H1 (cell line): ENCODE results near the gene CAMKK2. TPM values are rescaled to one million over a fixed set of nuclear protein-coding genes. Genes with fewer than 3 reads are reported as not detected.

ENCODE experiments used
- CTCF ChIA-PET: fragments of 300-600 bp; sonication (Branson Sonifier 250); formaldehyde crosslinking; loops from one replicate; lab custom pipeline; 2021; ENCODE audit not compliant: partially characterized antibody; lab: Charles Lee
- POLR2A ChIA-PET: fragments of 300-600 bp; sonication (Branson Sonifier 250); formaldehyde crosslinking; loops from one replicate; lab custom pipeline; 2021; ENCODE audit warnings: inconsistent platforms; ENCODE audit not compliant: partially characterized antibody; lab: Charles Lee
- DNase-seq, 2 experiments: peaks; one replicate each; pipeline versions ENCODE4 v3.0.0 to v3.0.0-alpha.2; 2010 to 2022; ENCODE audit warnings: low spot score in 2 of 2, low read depth in 1 of 2, mixed read lengths in 1 of 2
- FAIRE-seq: peaks from 2 replicates; lab custom pipeline; 2011; peaks lifted over from hg19 to GRCh38; lab: Jason Lieb, UNC
- H2AFZ ChIP-seq: 2 replicates; pipeline ENCODE4 v1.8.1; 2012; ENCODE audit warnings: low read length, inconsistent platforms
- H2AK5ac ChIP-seq: 2 replicates; pipeline ENCODE4 v1.6.1; 2013; ENCODE audit warnings: low read depth, low read length
- H2BK120ac ChIP-seq: replicated peaks from 2 replicates; pipeline ENCODE3; 2013; ENCODE audit warnings: low read depth, low read length, inconsistent platforms
- H2BK12ac ChIP-seq: 2 replicates; pipeline ENCODE4 v1.6.1; 2013; ENCODE audit warnings: low read depth, low read length
- H2BK15ac ChIP-seq: 2 replicates; pipeline ENCODE4 v1.6.1; 2013; ENCODE audit warnings: low read length
- H2BK20ac ChIP-seq: 2 replicates; pipeline ENCODE4 v1.6.1; 2013; ENCODE audit warnings: low read length
- H2BK5ac ChIP-seq: 2 replicates; pipeline ENCODE4 v1.6.1; 2013; ENCODE audit warnings: low read depth, low read length
- H3K14ac ChIP-seq: 2 replicates; pipeline ENCODE4 v1.6.1; 2013; ENCODE audit warnings: inconsistent platforms; ENCODE audit not compliant: insufficient read length
- H3K18ac ChIP-seq: 2 replicates; pipeline ENCODE4 v1.6.1; 2013; ENCODE audit warnings: low read length; ENCODE audit errors: extremely low read depth
- H3K23ac ChIP-seq: 2 replicates; pipeline ENCODE4 v1.6.1; 2013; ENCODE audit warnings: inconsistent platforms; ENCODE audit not compliant: insufficient read length
- H3K23me2 ChIP-seq: 2 replicates; pipeline ENCODE4 v1.6.1; 2013; ENCODE audit warnings: low read depth, low read length
- H3K27ac ChIP-seq: 2 replicates; pipeline ENCODE4 v1.6.1; 2011; ENCODE audit warnings: low read depth, low read length, inconsistent platforms
- H3K27me3 ChIP-seq, 4 experiments: replicated peaks in 1 of 4; 1 replicate in 1 of 4; 2 replicates in 3 of 4; pipeline versions ENCODE4 v1.6.1 to v1.8.1; 2011 to 2013; ENCODE audit warnings: low read length in 3 of 4, mild to moderate bottlenecking in 3 of 4, inconsistent platforms in 2 of 4, mixed read lengths in 2 of 4, moderate library complexity in 1 of 4; ENCODE audit not compliant: control insufficient read depth in 3 of 4, insufficient read depth in 3 of 4; ENCODE audit errors: extremely low read depth in 1 of 4
- H3K36me3 ChIP-seq, 4 experiments: 2 replicates each; pipeline versions ENCODE4 v1.6.1 to v1.8.1; 2011 to 2013; ENCODE audit warnings: mild to moderate bottlenecking in 4 of 4, low read length in 3 of 4, moderate library complexity in 2 of 4, control low read depth in 1 of 4, inconsistent platforms in 1 of 4; ENCODE audit not compliant: insufficient read depth in 4 of 4, control insufficient read depth in 2 of 4
- H3K4ac ChIP-seq: replicated peaks from 2 replicates; pipeline ENCODE3; 2013; ENCODE audit warnings: low read length, low read depth, mixed read lengths, inconsistent platforms; ENCODE audit not compliant: insufficient read length
- H3K4me1 ChIP-seq, 4 experiments: replicated peaks in 1 of 4; 1 replicate in 1 of 4; 2 replicates in 3 of 4; pipeline versions ENCODE4 v1.6.1 to v1.8.1; 2011 to 2013; ENCODE audit warnings: low read length in 3 of 4, inconsistent platforms in 2 of 4, mixed read lengths in 1 of 4; ENCODE audit not compliant: insufficient read depth in 4 of 4, control insufficient read depth in 3 of 4
- H3K4me2 ChIP-seq, 2 experiments: 2 replicates each; pipeline versions ENCODE4 v1.6.1 to v1.8.1; 2011 to 2013; ENCODE audit warnings: low read depth in 2 of 2, low read length in 2 of 2, control low read depth in 1 of 2, inconsistent platforms in 1 of 2, mild to moderate bottlenecking in 1 of 2; ENCODE audit not compliant: insufficient read depth in 1 of 2
- H3K4me3 ChIP-seq, 4 experiments: fragments of 200-600, 300-600 bp in 1 of 4; sonication (generic), shearing (Covaris generic), sonication (Bioruptor Twin) in 1 of 4; 2 replicates each; pipeline versions ENCODE4 v1.5.1 to v1.8.1; 2011 to 2016; ENCODE audit warnings: low read length in 4 of 4, low read depth in 3 of 4, control low read depth in 2 of 4, inconsistent platforms in 2 of 4, mild to moderate bottlenecking in 2 of 4, mixed read lengths in 1 of 4, moderate library complexity in 1 of 4; ENCODE audit not compliant: insufficient read depth in 2 of 4; ENCODE audit errors: extremely low read depth in 1 of 4
- H3K56ac ChIP-seq: replicated peaks from 2 replicates; pipeline ENCODE3; 2013; ENCODE audit warnings: low read depth, mild to moderate bottlenecking, mixed read lengths, low read length, inconsistent platforms; ENCODE audit not compliant: insufficient read length
- H3K79me1 ChIP-seq: 2 replicates; pipeline ENCODE4 v1.6.1; 2013; ENCODE audit warnings: low read depth, low read length, control low read depth
- H3K79me2 ChIP-seq, 2 experiments: 2 replicates each; pipeline versions ENCODE4 v1.6.1 to v1.8.1; 2012 to 2013; ENCODE audit warnings: low read length in 2 of 2, mild to moderate bottlenecking in 2 of 2, inconsistent platforms in 1 of 2; ENCODE audit not compliant: insufficient read depth in 2 of 2, control insufficient read depth in 1 of 2
- H3K9ac ChIP-seq, 4 experiments: replicated peaks in 1 of 4; 1 replicate in 1 of 4; 2 replicates in 3 of 4; pipeline versions ENCODE4 v1.6.1 to v1.8.1; 2011 to 2013; ENCODE audit warnings: low read depth in 3 of 4, low read length in 3 of 4, control low read depth in 2 of 4, mild to moderate bottlenecking in 2 of 4, moderate library complexity in 2 of 4, inconsistent platforms in 1 of 4; ENCODE audit errors: extremely low read depth in 1 of 4
- H3K9me3 ChIP-seq, 2 experiments: 2 replicates each; pipeline versions ENCODE4 v1.6.1 to v1.8.1; 2012 to 2013; ENCODE audit warnings: mild to moderate bottlenecking in 2 of 2, moderate library complexity in 2 of 2, control low read depth in 1 of 2, inconsistent platforms in 1 of 2, low read depth in 1 of 2, low read length in 1 of 2, mixed read lengths in 1 of 2; ENCODE audit not compliant: insufficient read depth in 2 of 2
- H4K20me1 ChIP-seq, 2 experiments: replicated peaks in 1 of 2; 2 replicates each; pipeline versions ENCODE3 to v1.8.1; 2011 to 2013; ENCODE audit warnings: inconsistent platforms in 2 of 2, low read length in 2 of 2, mild to moderate bottlenecking in 1 of 2; ENCODE audit not compliant: insufficient read depth in 2 of 2, control insufficient read depth in 1 of 2
- H4K5ac ChIP-seq: 2 replicates; pipeline ENCODE4 v1.6.1; 2013; ENCODE audit warnings: low read length, low read depth, mixed read lengths, inconsistent platforms; ENCODE audit not compliant: insufficient read length
- H4K8ac ChIP-seq: 2 replicates; pipeline ENCODE4 v1.8.0; 2013; ENCODE audit warnings: mild to moderate bottlenecking, moderate library complexity, low read length, inconsistent platforms; ENCODE audit not compliant: insufficient read depth; ENCODE audit errors: extremely low read depth
- H4K91ac ChIP-seq: replicated peaks from 2 replicates; pipeline ENCODE3; 2013; ENCODE audit warnings: low read length, mixed read lengths, inconsistent platforms; ENCODE audit not compliant: insufficient read length
- CBX5 ChIP-seq: fragments of 300-800, 300-1000 bp; sonication (generic); IDR thresholded peaks from 2 replicates; pipeline ENCODE4 v1.7.1; 2016; ENCODE audit warnings: antibody characterized with exemption, low read length, low read depth
- CBX8 ChIP-seq: fragments of 300-800, 300-1000 bp; sonication (generic); IDR thresholded peaks from 2 replicates; pipeline ENCODE4 v1.7.1; 2016; ENCODE audit warnings: low read depth, low read length, borderline replicate concordance
- HDAC6 ChIP-seq: IDR thresholded peaks from one replicate; pipeline ENCODE4 v1.7.1; 2012; ENCODE audit warnings: low read depth, mild to moderate bottlenecking, inconsistent platforms, low read length, moderate library complexity
- SRF ChIP-seq: IDR thresholded peaks from 2 replicates; pipeline ENCODE4 v1.6.1; 2011; ENCODE audit warnings: mild to moderate bottlenecking, low read depth, low read length, moderate library complexity
- WGBS, 2 experiments: shearing (Covaris generic) in 1 of 2; methylation state at CpG; one replicate each; pipeline versions ENCODE4 v1.1.6 to v1.1.7; 2013 to 2015; ENCODE audit warnings: low lambda C conversion rate in 2 of 2, mixed read lengths in 2 of 2, inconsistent platforms in 1 of 2, low coverage in 1 of 2, missing lambda C conversion rate in 1 of 2; ENCODE audit not compliant: insufficient replicate concordance in 2 of 2, insufficient coverage in 1 of 2, insufficient read length in 1 of 2; ENCODE audit errors: extremely low coverage in 1 of 2, missing lambda C conversion rate in 1 of 2; 5-methylcytosine and 5-hydroxymethylcytosine counted together
- polyA plus RNA-seq, 7 experiments: library from polyadenylated mRNA; depleted of rRNA in 3 of 7; stranded (reverse) in 5 of 7; unstranded in 2 of 7; fragments of >200 nt in 5 of 7; fragments of 200-250 nt in 2 of 7; gene quantifications; 1 replicate in 5 of 7; 2 replicates in 1 of 7; 4 replicates in 1 of 7; pipeline versions ENCODE4 v1.2.1 to v1.2.3, GENCODE V29; 2011 to 2013; ENCODE audit warnings: missing spikeins in 2 of 7, mixed read lengths in 2 of 7
- total RNA-seq: library from RNA; stranded (reverse); fragmentation: NEBNext Ultra II Directional; extraction: Animal tissue kit (Norgen Biotek cat#: 25700); gene quantifications from 2 replicates; pipeline ENCODE4 v1.2.1, GENCODE V29; 2021

Gene CAMKK2
- total and polyA plus RNA-seq, 2 of the 8 experiments (the other 6 are each of a cell fraction or from before 2014, with no cell fraction given) = 29.6 to 30.6 TPM

DNA sequence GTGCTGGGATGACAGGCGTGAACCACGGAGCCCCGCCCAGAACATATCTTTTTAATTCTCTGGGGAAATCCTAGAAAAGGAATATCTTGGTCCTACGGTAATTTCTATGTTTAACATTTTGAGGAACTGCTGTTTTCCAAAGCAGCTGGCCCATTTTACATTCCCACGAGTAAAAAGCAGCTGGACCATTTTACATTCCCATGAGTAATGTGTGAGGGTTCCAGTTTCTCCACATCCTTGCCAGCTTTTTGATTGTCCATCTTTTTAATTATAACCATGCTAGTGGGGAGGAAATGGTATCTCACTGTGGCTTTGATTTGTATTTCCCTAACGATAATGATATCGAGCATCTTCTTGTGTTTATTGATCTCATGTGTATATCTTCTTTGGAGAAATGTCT lies 91.0 kb downstream of the CAMKK2 start:
- Histone ChIP-seq H3K79me2 (no peaks in the 10 kb centered on the region), H2BK5ac (no peak overlapping the region), H3K9ac (no peak overlapping the region), H3K23me2 (peaks cover 4% of the 10 kb centered on the region; the same call in 1 of the 2 replicates), H4K5ac (no peak overlapping the region), H4K8ac (no peak overlapping the region), H3K18ac (no peak overlapping the region), H3K14ac (no peak overlapping the region), H3K4me3 (no peak overlapping the region), H2BK15ac (no peak overlapping the region), H2BK120ac (no peak overlapping the region), H2BK20ac (no peak overlapping the region), H3K4me2 (no peak overlapping the region), H3K56ac (no peak overlapping the region), H3K27ac (no peak overlapping the region), H2AK5ac (no peak overlapping the region), H3K9me3 (no peaks in the 10 kb centered on the region), H3K4me1 (no peaks in the 10 kb centered on the region; a peak in 1 of 7 replicates), H3K4ac (no peak overlapping the region), H4K91ac (no peak overlapping the region), H3K27me3 (peaks cover 0 to 5% (median 2%) of the 10 kb centered on the region in 4 experiments; a peak in 2 of 7 replicates), H3K79me1 (no peaks in the 10 kb centered on the region), H3K36me3 (no peaks in the 10 kb centered on the region), H2AFZ (no peak overlapping the region), H4K20me1 (no peaks in the 10 kb centered on the region), H2BK12ac (no peak overlapping the region), H3K23ac (no peak overlapping the region)
- ChIA-PET POLR2A (no interaction called here), CTCF (no interaction called here)
- no peak for TF ChIP-seq CBX8
- no peak for TF ChIP-seq SRF
- no peak for TF ChIP-seq HDAC6
- no peak for TF ChIP-seq CBX5
- FAIRE-seq = no peak
- 89% methylated on average over 7 of the region's 7 CpGs; no CpG with 5 or more reads in 1 of the 2 experiments for WGBS, 2 experiments
- no peak for DNase-seq
